ENCODE measurements around the gene AIMP1.

DNA sequence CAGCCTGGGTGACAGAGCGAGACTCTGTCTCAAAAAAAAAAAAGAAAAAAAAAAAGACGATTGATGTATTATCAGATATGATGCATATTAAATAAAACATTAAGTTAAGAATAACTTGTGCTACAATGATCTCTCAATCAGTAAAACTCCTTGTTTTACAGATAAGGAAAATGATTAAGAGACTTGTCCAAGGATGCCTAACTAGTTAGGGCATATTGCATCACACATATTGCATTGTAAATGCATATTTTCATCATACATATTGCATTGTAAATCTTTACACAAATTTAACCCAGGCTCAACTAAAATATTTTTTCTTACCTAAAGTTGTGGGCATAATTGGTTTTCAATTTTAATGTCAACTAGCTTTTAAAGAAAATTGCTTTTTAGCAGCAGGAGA is 26.6 kb upstream of the AIMP1 start:
- TF ChIP-seq, protein P1, sequence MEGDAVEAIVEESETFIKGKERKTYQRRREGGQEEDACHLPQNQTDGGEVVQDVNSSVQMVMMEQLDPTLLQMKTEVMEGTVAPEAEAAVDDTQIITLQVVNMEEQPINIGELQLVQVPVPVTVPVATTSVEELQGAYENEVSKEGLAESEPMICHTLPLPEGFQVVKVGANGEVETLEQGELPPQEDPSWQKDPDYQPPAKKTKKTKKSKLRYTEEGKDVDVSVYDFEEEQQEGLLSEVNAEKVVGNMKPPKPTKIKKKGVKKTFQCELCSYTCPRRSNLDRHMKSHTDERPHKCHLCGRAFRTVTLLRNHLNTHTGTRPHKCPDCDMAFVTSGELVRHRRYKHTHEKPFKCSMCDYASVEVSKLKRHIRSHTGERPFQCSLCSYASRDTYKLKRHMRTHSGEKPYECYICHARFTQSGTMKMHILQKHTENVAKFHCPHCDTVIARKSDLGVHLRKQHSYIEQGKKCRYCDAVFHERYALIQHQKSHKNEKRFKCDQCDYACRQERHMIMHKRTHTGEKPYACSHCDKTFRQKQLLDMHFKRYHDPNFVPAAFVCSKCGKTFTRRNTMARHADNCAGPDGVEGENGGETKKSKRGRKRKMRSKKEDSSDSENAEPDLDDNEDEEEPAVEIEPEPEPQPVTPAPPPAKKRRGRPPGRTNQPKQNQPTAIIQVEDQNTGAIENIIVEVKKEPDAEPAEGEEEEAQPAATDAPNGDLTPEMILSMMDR (IDR thresholded peaks at IDR 0.05), result no peak
- TF ChIP-seq, protein P2, sequence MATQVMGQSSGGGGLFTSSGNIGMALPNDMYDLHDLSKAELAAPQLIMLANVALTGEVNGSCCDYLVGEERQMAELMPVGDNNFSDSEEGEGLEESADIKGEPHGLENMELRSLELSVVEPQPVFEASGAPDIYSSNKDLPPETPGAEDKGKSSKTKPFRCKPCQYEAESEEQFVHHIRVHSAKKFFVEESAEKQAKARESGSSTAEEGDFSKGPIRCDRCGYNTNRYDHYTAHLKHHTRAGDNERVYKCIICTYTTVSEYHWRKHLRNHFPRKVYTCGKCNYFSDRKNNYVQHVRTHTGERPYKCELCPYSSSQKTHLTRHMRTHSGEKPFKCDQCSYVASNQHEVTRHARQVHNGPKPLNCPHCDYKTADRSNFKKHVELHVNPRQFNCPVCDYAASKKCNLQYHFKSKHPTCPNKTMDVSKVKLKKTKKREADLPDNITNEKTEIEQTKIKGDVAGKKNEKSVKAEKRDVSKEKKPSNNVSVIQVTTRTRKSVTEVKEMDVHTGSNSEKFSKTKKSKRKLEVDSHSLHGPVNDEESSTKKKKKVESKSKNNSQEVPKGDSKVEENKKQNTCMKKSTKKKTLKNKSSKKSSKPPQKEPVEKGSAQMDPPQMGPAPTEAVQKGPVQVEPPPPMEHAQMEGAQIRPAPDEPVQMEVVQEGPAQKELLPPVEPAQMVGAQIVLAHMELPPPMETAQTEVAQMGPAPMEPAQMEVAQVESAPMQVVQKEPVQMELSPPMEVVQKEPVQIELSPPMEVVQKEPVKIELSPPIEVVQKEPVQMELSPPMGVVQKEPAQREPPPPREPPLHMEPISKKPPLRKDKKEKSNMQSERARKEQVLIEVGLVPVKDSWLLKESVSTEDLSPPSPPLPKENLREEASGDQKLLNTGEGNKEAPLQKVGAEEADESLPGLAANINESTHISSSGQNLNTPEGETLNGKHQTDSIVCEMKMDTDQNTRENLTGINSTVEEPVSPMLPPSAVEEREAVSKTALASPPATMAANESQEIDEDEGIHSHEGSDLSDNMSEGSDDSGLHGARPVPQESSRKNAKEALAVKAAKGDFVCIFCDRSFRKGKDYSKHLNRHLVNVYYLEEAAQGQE (IDR thresholded peaks at IDR 0.05; ENCODE audit: insufficient read depth in 1 of 2, low read depth in 2 of 2, low read length in 1 of 2), result no peak
- no peak for TF ChIP-seq POLR2AphosphoS5 (IDR thresholded peaks at IDR 0.05; ENCODE audit: low read depth, low read length)
